ENCODE results near the gene TIPIN.
"Not testable (repeated sequence)": the region's sequence is repeated elsewhere in the genome, so short reads cannot be mapped to it uniquely, and the experiment has no call there.

TIPIN gene

GRCh38 chr15:66356359-66357236 lies at the start of gene TIPIN:
Gene TIPIN, minus strand, starts transcription at chr15:66356685. Its CDS starts 3,738 bp downstream, at chr15:66352947.
- DNase-seq (ENCODE audit: low spot score): peak; percentile 96

GRCh38 chr15:66405615-66406014 lies 49.1 kb upstream of the TIPIN start:
- no peak for DNase-seq (ENCODE audit: low spot score)

- no peak for DNase-seq (ENCODE audit: low spot score)
Measured at GRCh38 chr15:66405007-66405406, 48.5 kb upstream of the TIPIN start.

- DNase-seq (ENCODE audit: low spot score): no peak
Measured at GRCh38 chr15:66404532-66404931, 48.0 kb upstream of the TIPIN start.

GRCh38 chr15:66404122-66404521 lies 47.6 kb upstream of the TIPIN start:
- no peak for DNase-seq (ENCODE audit: low spot score)

GRCh38 chr15:66403323-66403722 lies 46.8 kb upstream of the TIPIN start:
- DNase-seq (ENCODE audit: low spot score): no peak

- DNase-seq (ENCODE audit: low spot score): no peak
Measured at GRCh38 chr15:66402761-66403284, 46.3 kb upstream of the TIPIN start.

- DNase-seq (ENCODE audit: low spot score): no peak
Measured at GRCh38 chr15:66401130-66402021, 44.9 kb upstream of the TIPIN start.

- no peak for DNase-seq (ENCODE audit: low spot score)
Measured at GRCh38 chr15:66400351-66400774, 43.9 kb upstream of the TIPIN start.

GRCh38 chr15:66399276-66399675 lies 42.8 kb upstream of the TIPIN start:
- no peak for DNase-seq (ENCODE audit: low spot score)

GRCh38 chr15:66394915-66395314 lies 38.4 kb upstream of the TIPIN start:
- no peak for DNase-seq (ENCODE audit: low spot score)

GRCh38 chr15:66394472-66394871 lies 38.0 kb upstream of the TIPIN start:
- no peak for DNase-seq (ENCODE audit: low spot score)

GRCh38 chr15:66393037-66393436 lies 36.6 kb upstream of the TIPIN start:
- DNase-seq (ENCODE audit: low spot score): not testable (repeated sequence)

- peak; percentile 44 for DNase-seq (ENCODE audit: low spot score)
Measured at GRCh38 chr15:66390678-66391077, 34.2 kb upstream of the TIPIN start.

GRCh38 chr15:66389859-66390381 lies 33.4 kb upstream of the TIPIN start:
- DNase-seq (ENCODE audit: low spot score): no peak

GRCh38 chr15:66389098-66389858 lies 32.8 kb upstream of the TIPIN start:
- no peak for DNase-seq (ENCODE audit: low spot score)

GRCh38 chr15:66388576-66388975 lies 32.1 kb upstream of the TIPIN start:
- no peak for DNase-seq (ENCODE audit: low spot score)

- no peak for DNase-seq (ENCODE audit: low spot score)
Measured at GRCh38 chr15:66388043-66388363, 31.5 kb upstream of the TIPIN start.

- peak; percentile 54 for DNase-seq (ENCODE audit: low spot score)
Measured at GRCh38 chr15:66387163-66388042, 30.9 kb upstream of the TIPIN start.

Data from CD4-positive, alpha-beta T cell treated with Interleukin-6 at 100 ng/mL for 8 hours (primary cell).